Left ventricle myocardium inferior (tissue), 1 donor: Measurements from ENCODE around the gene POU3F1. TPM values are rescaled to one million over a fixed set of nuclear protein-coding genes. Genes with fewer than 3 reads are reported as not detected.

ENCODE experiments used
- DNase-seq: peaks from one replicate; pipeline ENCODE4 v3.0.0-alpha.2; 2020
- H3K27ac ChIP-seq: fragments of 200-600 bp; replicated peaks from 2 replicates; pipeline ENCODE4 v1.8.0; 2021
- H3K27me3 ChIP-seq: fragments of 200-600 bp; 2 replicates; pipeline ENCODE4 v1.8.0; 2021; ENCODE audit warnings: low read depth
- H3K36me3 ChIP-seq: fragments of 200-600 bp; 2 replicates; pipeline ENCODE4 v1.8.0; 2021
- H3K4me1 ChIP-seq: fragments of 200-600 bp; 2 replicates; pipeline ENCODE4 v1.8.0; 2021
- H3K4me3 ChIP-seq: fragments of 200-600 bp; 2 replicates; pipeline ENCODE4 v1.8.0; 2021; ENCODE audit warnings: mild to moderate bottlenecking, moderate library complexity
- H3K9me3 ChIP-seq: fragments of 200-600 bp; replicated peaks from 2 replicates; pipeline ENCODE4 v1.8.0; 2021
- CTCF ChIP-seq: fragments of 200-600 bp; IDR thresholded peaks from 2 replicates; pipeline ENCODE4 v1.8.0; 2021; ENCODE audit warnings: antibody characterized with exemption, mild to moderate bottlenecking, borderline replicate concordance
- intact Hi-C: fragments of 100-400 bp; cut with micrococcal nuclease; formaldehyde crosslinking; loops from one replicate; pipeline ENCODE4 v1.11.0; 2022
- total RNA-seq: library from RNA; stranded (reverse); fragmentation: NEBNext Ultra II Directional; extraction: Animal tissue kit (Norgen Biotek cat#: 25700); gene quantifications from one replicate; pipeline ENCODE4 v1.2.1, GENCODE V29; 2021
- donor health status: DM: no; HTN: yes; CAD: no; lungs with severe emphysema.

The POU3F1 gene
- total RNA-seq, 1 donor from 2014 or later, result 0.11 TPM

DNA sequence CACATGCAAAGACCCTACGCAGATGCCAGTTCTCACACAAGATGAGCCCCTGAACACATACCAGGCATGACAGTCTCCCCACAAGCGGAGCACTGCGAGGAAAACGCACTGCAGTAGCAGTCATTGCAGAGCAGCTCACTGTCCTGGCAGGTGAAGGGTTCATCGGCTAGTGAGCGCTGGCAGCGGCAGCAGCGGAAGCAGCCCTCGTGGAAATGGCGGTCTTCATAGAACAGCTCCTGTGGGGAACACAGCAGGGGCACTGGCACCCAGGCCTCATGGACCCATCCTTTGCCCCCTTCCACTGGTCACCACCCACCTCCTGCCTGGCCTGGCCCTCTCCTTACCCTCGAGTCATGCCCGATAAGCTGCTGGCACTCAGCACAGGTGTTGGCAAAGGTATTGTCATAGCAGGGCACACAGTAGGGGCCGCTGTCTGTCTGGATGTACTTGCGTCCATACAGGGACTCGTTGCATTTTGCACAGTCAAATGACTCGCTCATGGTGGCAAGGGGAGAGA, 47.6 kb downstream of the POU3F1 start:
- Histone ChIP-seq H3K36me3 (peaks cover 13% of the 10 kb centered on the region), H3K27me3 (no peaks in the 10 kb centered on the region), H3K4me1 (peaks cover 90% of the 10 kb centered on the region), H3K4me3 (peak overlapping the region; percentile 45), H3K9me3 (no peaks in the 10 kb centered on the region), H3K27ac (peak overlapping the region; percentile 95)
- no peak for TF ChIP-seq CTCF
- intact Hi-C loops, result no loop called here
- no peak for DNase-seq

- no peaks in the 10 kb centered on the region for H3K27me3 ChIP-seq
- intact Hi-C loops, result no loop called here
- H3K4me3 ChIP-seq, result peak overlapping the region; percentile 45
- DNase-seq, result no peak
- peaks cover 13% of the 10 kb centered on the region for H3K36me3 ChIP-seq
- peaks cover 83% of the 10 kb centered on the region for H3K4me1 ChIP-seq
- H3K27ac ChIP-seq, result peak overlapping the region; percentile 95
- TF ChIP-seq CTCF, result no peak
- no peaks in the 10 kb centered on the region for H3K9me3 ChIP-seq
Observed at GRCh38 chr1:37998089-37998808, 48.3 kb downstream of the POU3F1 start.

- DNase-seq, result no peak
- Histone ChIP-seq H3K4me3 (no peak overlapping the region), H3K27me3 (no peaks in the 10 kb centered on the region), H3K4me1 (peaks cover 75% of the 10 kb centered on the region), H3K27ac (peak overlapping the region; percentile 95), H3K9me3 (no peaks in the 10 kb centered on the region), H3K36me3 (peaks cover 13% of the 10 kb centered on the region)
- intact Hi-C loops, result no loop called here
- no peak for TF ChIP-seq CTCF
Observed at GRCh38 chr1:37997256-37998088, 49.1 kb downstream of the POU3F1 start.

DNA sequence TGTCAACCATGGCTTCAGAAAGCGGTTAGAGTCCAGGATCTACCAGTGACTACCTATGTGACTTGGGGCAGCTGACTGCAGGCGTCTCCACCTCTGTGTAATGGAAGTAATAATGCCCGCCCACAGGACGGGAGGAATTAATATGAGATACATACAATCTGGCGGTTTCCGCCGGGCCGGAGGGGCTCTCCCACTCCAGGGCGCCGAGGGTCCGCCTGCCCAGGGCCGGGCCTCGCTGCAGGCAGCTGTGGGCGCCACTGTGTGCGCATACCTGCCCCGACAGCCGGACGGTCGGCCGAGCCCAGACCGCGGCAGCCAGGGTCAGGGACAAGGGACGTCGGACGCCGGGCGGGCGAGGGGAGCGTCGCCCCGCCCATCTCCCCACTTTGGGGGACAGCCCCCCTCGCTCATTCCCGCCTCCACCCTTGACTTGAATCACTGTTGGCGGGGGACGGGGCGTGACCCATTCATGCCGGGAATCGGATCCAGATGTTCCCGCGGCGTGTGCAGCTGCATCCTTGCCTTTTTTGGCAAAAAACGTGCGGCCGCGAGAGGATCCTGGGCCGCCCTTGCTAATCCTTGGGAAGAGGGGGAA, 50.7 kb downstream of the POU3F1 start:
- H3K4me3 ChIP-seq, result peak overlapping the region; percentile 72
- intact Hi-C loops, result no loop called here
- no peaks in the 10 kb centered on the region for H3K27me3 ChIP-seq
- H3K4me1 ChIP-seq, result peaks cover 59% of the 10 kb centered on the region
- no peaks in the 10 kb centered on the region for H3K9me3 ChIP-seq
- H3K36me3 ChIP-seq, result peaks cover 13% of the 10 kb centered on the region
- DNase-seq, result peak; percentile 86
- TF ChIP-seq CTCF, result no peak
- H3K27ac ChIP-seq, result peak overlapping the region; percentile 95

GRCh38 chr1:37994886-37995566, 51.6 kb downstream of the POU3F1 start:
- peaks cover 13% of the 10 kb centered on the region for H3K36me3 ChIP-seq
- no peaks in the 10 kb centered on the region for H3K27me3 ChIP-seq
- DNase-seq, result no peak
- H3K4me3 ChIP-seq, result peak overlapping the region; percentile 72
- peaks cover 56% of the 10 kb centered on the region for H3K4me1 ChIP-seq
- intact Hi-C loops, result no loop called here
- H3K27ac ChIP-seq, result peak overlapping the region; percentile 95
- TF ChIP-seq CTCF, result no peak
- no peaks in the 10 kb centered on the region for H3K9me3 ChIP-seq
